Daoy (cell line): ENCODE results near the gene TAF9. TPM values are rescaled to one million over a fixed set of nuclear protein-coding genes. Genes with fewer than 3 reads are reported as not detected.

Source experiments
- DNase-seq: peaks from one replicate; pipeline ENCODE4 v3.0.0-alpha.2; 2015; ENCODE audit warnings: low read depth
- total RNA-seq: library from RNA; depleted of rRNA; stranded (reverse); fragments of >200 nt; shearing (Covaris generic); gene quantifications from 2 replicates; pipeline ENCODE4 v1.2.3, GENCODE V29; 2014; rRNA removed

The TAF9 gene, protein sequence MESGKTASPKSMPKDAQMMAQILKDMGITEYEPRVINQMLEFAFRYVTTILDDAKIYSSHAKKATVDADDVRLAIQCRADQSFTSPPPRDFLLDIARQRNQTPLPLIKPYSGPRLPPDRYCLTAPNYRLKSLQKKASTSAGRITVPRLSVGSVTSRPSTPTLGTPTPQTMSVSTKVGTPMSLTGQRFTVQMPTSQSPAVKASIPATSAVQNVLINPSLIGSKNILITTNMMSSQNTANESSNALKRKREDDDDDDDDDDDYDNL
- total RNA-seq = 54.4 and 79.9 TPM in 2 replicates

DNA sequence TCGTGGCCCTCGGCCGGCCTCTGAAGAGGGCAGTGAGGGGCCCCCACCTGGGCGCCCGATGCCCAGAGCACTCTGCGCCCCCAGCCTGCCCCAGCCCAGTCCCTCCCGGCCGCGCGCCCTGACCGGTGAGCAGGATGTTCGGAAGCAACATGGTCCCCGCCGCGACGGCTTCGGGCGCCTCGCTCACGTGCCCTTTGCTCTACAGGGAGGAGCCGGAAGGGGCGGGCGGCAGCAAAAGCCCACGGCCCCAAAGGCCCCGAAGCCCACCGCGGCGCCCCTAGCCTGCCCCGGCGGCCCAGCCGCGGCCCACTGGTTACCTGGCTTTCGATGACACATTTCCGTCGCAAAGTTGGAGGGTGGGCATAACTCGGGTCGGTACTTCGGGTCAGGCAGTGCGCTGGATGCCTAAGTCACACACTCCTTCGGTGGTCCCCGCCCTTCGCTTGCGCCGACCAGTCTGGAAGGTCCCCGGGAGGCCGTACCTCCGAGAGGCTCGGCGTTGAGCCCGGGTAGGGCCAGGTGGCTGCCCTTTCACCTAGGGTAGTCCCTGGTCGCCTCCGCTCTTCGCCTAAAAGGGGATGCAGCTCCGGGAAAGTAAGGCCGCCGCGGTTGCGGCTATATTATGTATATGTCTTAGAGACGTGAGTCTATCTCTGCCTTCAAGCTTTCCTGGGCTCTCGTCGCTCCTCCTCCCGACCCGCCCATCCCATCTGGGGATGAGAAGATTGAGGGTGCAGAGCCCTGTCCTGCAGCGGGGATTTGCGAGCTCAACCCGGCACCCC is at the start of gene TAF9, which contains the start of the genes AK6 and RAD17:
TSS of gene TAF9 (minus strand) at position 181 of the 782 bp plus-strand sequence. CDS start 3,783 bp downstream, outside the sequence.
TSS of gene AK6 (minus strand) at position 181 of the 782 bp plus-strand sequence. CDS start at position 151, 30 bp downstream.
TSS of gene RAD17 (plus strand) at position 479 of the 782 bp plus-strand sequence. CDS start 2,391 bp downstream, outside the sequence.
- peak; percentile 96 for DNase-seq

DNA sequence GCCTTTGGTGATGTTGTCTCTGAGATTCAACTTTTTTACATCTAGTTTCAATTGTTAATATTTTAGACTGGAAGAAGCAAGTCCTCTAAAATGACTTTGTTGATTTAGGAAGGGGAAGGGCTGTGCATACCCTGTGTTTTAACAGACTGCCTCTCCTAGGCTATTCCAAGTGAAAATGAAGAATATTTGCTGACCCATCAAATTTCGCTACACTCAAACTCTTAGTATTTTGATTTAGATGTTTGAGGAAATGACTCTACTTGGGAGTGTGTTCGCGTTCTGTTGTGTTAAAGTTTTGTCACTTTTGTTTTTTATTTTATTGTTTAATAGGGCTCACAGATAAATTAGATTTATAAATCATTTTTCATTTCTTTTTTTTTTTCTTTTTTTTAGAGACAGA is 49.2 kb upstream of the TAF9 start:
- no peak for DNase-seq

DNA sequence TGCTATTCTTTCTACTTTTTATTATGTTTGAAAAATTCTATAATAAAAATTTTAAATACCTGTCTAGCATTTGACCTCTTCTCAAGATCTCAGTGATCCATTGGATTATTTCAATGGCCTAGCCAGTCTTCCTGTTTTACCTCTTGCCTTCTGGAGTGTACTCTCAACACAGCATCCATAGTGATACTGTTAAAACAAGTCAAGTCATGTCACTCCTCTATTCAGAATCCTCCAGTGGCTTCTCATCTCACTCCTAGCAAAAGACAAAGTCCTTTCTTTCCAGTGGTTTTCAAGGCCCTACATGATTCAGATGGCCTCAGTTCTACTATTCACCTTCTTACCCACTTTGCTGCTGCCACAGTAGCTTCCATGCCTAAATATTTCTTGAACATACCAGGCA is 47.4 kb upstream of the TAF9 start:
- no peak for DNase-seq

DNA sequence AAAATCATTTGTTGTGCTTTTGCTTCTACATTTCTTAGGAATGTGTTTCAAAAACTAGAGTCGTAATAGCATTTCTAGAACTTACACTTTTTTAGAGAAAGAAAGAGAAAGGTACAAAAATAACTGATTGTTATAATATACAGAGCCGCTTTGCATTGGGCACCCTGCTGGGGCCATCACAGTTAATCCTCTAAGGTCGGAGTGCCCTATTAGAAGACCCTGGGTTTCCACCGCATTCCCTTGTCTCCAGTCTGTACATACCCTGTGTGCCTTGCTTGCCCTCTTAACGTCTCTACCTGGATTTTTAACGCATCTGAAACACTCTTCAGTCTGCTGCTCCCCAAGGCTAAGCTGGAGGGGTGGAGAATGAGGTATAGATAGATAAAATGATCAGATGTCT is 46.9 kb upstream of the TAF9 start:
- no peak for DNase-seq

DNA sequence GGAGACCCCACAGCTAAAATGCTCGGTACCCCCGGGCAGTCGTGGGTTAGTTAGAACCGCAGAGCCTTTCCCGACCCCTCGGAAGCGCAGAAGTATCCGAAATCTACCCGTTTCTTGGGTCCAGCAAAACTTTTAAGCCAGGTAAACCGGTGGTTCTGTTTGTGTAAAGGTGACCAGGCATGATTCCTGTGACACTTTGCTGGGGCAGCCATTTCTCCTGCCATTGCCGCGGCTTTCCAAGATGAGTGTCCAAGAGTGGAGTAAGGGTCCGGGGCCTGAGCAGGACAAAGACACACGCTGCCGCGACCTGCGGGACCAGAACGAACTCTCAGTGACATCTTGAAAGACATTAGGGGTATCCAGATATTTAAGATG is 46.3 kb upstream of the TAF9 start:
- DNase-seq = no peak

DNA sequence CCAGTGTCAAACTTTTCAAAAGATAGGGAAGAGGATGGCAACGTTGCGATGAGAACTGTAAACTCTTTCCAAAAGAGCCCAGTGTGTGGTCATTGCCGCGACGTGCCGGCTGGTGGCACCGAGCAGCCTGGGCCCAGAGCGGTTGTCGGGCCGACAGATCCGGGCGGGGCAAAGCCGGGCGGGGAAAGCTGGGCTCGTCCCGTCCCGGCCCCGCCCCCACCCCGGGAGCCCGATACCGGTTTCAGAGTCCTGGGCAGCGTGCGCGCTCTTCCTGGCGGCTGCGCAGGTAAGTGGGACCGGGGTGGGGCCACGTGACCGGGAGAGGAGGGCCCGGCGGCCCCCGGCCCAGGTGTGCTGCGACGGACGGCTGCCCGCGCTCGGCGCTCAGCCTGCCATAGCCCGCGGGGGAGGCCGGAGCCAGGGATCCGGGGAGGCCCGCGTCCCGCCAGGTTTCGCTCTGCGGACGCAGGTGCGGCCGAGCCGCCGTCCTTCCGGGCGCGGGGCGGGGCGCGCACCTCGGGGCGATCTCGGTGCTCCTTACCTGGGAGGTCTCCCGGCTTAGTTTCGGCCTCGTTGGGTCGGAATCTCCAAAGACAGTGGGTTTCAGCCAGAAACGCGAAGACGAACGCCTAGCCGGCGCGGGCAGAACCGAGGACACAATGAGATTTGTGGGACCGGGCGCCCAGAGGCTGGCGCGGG is 45.7 kb upstream of the TAF9 start, which contains the start of gene MARVELD2:
TSS of gene MARVELD2 (plus strand) at position 232 of the 699 bp plus-strand sequence. CDS start 4,270 bp downstream, outside the sequence.
- peak; percentile 80 for DNase-seq

DNA sequence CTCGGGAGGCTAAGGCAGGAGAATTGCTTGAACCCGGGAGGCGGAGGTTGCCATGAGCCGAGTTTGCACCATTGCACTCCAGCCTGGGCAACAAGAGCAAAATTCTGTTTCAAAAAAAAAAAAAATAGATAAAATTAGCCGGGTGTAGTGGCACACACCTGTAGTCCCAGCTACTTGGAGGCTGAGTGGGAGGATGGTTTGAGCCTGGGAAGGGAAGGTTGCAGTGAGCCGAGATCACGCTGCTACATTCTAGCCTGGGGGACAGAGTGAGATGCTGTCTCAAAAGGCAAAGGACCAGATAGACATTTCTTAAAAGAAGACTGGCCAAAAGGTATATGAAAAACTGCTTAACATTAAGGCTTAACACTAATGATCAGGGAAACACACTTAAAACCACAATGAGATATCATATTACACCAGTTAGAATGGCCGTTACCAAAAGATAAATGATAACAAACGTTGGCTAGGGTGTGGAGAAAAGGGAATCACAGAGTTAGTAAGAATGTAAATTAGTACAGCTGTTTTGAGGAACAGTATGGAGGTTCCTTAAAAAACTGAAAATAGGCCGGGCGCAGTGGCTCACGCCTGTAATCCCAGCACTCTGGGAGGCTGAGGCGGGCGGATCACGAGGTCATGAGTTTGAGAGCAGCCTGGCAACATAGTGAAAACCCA is 35.5 kb upstream of the TAF9 start:
- no peak for DNase-seq

DNA sequence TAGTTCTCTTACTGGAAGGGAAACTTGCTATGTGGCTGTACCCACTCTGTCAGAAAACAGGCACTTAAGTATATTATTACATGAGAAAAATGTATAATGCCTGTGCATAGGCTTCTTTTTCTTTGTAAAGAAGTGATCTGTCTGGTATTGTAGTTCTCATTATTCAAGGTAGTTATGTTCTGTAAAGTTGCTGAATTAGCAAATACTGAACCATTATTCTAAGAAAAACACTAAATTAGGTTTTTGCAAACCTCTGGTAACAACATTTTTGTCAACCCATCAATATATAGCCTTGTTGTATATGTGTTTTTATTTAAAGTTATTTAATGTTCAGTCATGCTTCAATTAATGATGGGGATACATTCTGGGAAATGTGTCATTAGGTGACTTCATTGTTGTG is 9.1 kb upstream of the TAF9 start:
- no peak for DNase-seq

DNA sequence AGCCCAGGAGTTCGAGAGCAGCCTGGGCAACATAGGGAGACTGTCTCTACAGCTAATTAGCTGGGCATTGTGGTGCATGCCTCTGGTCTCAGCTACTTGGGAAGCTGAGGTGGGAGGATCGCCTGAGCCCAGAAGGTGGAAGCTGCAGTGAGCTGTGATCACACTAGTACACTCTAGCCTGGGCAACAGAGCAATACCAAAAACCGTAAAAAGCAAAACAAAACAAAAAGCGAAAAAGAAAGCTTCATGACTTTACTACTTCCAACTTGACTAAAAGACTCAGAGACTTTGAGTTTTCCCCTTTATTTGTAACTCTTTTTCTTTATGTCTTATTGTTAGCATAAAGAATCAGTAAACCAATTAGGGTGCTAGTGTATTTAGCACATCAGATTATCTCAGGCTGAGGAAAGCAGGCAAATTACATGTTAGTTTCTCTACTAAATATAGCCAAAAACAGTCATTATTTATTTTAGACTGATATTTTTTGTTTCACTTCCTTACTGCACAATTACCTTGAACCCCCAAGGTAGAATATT is 5.7 kb upstream of the TAF9 start:
- DNase-seq = no peak

DNA sequence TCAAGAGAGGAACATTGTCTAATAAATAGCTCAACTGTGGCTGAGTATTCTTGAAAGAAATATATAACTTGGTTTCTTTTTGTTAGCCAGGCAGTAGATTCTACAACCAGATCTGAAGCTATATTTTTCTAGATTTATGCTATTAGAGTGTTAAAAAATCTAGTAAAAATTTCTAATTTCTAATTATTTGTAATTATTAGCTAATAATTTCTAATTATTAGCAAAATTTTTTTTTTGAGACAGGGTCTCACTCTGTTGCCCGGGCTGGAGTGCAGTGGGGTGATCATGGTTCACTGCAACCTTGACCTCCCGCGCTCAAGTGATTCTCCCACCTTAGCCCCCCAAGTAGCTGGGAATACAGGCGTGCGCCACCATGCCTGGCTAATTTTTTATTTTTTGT is 3.1 kb upstream of the TAF9 start:
- DNase-seq = no peak

DNA sequence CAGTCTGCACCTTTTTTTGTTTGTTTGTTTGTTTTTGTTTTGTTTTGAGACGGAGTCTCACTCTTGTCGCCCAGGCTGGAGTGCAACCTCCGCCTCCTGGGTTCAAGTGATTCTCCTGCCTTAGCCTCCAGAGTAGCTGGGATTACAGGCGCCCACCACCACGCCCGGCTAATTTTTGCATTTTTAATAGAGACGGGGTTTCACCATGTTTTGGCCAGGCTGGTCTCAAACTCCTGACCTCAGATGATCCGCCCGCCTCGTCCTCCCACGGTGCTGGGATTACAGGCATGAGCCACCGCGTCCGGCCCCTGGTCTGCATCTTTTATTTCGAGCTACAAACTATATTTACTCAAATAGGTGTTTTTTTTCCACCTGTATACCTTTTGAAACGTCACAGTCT is 1.0 kb upstream of the TAF9 start:
- peak; percentile 13 for DNase-seq

DNA sequence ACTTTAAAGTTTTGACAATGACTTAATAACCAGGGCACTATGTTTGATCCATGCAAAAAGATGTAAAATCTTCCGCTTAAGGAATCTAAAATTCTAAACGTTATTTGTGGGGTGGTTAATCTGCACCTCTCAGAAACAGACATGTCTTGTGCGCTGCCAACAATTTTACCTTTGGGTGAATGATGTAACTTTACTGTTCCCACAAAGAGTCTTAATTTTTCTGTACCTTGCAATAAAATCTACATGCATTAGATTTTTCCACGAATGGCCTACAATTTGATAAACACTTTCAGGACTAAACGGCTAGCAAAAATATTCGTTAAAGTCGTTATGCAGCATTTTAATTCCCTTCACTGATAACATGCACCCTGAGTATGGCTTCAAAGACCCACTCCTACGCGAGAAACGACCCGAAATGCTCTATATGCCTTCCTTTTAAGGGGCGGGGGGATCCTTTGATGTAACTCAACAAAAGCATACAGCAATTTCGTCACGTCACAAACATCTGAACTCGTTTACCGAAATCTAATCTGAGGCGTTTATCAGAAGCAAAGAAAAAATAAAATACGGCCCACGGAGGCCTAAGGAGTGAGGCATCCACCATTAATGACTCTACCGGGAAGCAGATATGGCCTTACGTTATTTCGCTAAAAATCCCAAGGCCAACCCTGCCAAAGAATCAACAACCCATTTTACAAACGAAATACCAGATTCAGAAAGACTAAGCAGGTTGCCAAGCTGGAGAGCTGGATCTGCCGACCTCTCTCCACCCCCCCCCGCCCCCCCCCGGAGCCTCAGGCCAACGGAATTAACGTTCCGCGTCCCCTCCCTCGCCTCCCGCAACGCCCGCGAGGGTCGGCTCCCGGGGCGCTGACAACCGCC is 621 bp downstream of the TAF9 start:
- DNase-seq = no peak

DNA sequence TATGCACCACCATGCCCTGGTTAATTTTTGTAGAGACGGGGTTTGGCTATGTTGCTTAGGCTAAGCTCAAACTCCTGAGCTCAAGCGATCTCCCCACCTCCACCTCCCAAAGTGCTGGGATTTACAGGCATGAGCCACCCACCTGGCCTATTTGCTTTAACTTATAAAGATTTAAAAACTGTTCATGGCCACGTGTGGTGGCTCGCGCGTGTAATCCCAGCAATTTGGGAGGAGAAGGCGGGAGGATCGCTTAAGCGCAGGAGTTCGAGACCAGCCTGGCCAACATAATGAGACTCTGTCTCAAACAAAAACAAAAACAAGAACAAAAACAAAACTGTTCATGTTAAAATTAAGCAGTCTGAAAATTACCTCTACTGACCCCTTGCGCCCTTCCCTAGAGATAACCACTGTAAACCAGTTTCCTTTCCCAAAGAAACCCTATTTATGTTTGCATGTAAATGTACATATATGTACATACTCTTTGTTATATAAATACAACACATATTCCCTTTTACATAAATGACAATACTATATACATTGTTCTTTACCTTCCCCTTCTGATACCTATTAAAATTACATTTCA is 1.5 kb downstream of the TAF9 start:
- DNase-seq = no peak

DNA sequence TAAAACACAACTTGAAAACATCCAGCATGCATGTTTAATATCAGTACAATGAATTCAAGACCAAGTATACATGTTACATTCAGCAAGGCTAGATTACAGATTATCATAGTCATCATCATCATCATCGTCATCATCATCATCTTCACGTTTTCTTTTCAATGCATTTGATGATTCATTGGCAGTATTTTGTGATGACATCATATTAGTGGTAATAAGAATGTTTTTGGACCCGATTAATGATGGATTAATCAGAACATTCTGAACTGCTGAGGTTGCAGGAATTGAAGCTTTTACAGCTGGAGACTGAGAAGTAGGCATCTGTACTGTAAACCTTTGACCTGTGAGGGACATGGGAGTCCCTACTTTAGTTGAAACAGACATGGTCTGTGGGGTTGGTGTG is 4.5 kb downstream of the TAF9 start:
- DNase-seq = no peak

DNA sequence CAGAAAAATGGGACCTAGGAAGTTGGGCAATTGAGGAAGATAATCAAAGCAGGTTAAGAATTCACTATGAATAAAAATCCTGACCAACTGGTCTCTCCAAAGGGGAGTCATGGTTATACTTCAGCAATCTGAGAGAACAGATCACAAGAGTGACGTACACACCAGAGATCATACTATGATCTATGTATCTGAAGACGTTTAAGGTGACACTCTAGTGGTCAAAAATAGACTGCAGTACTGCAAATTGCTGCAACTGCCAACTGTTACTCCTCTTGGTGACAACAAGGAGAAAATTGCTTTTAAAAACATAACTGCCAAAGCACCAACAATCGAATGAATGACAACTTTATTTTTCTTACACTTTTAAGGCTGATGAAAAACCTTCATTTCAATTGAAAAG is 4.9 kb downstream of the TAF9 start:
- no peak for DNase-seq

DNA sequence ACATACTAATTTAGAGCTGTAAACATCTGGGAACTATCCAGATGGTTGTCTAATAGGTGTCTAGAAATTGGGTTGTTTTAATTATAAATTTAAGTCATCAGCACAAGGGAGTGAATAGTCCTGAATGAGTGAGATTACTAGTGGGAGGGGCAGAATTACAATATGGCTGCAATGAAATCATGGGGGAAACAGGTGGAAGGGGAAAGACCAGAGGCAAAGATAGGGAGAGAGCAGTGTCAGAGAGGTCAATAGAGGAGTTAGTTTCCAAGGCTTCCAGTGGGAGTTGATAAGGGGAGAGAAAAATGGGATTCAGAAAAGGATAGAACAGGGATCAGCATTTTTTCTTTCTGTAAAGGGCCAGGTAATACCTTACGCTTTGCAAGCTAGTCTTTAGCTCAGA is 8.9 kb downstream of the TAF9 start:
- DNase-seq = no peak

DNA sequence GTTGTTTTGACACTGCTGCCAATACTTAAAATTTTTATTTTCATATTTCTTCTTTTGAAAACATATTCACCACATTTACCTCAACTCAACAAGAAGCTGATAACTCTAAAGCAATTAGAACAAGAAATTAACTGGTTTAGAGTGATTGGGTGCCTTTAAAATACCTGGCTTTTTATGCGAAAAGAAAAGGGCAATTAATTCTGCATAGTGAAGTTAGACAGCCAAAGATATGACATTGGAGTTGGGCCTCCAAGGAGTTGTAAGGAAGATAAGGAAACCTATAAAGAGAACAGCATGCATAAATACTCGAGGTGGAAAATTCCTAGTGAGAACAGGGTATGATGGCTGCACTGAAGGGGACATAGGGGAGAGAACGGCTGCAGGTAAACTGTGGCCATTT is 9.6 kb downstream of the TAF9 start:
- no peak for DNase-seq

DNA sequence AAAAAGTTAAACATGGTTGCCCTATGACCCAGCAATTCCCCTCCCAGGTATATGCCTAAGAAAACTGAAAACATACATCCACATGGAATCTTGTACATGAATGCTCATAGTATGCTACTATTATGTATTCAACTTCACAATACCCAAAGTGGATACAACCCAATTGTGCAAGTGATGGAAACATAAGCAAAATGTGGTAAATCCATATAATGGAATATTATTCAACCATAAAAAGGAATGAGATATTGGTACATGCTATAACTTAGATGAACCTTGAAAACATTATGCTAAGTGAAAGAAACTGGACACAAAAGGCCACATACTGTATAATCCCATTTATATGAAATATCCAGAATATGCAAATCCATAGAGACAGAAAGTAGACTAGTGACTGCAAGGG is 18.7 kb downstream of the TAF9 start:
- DNase-seq = no peak

DNA sequence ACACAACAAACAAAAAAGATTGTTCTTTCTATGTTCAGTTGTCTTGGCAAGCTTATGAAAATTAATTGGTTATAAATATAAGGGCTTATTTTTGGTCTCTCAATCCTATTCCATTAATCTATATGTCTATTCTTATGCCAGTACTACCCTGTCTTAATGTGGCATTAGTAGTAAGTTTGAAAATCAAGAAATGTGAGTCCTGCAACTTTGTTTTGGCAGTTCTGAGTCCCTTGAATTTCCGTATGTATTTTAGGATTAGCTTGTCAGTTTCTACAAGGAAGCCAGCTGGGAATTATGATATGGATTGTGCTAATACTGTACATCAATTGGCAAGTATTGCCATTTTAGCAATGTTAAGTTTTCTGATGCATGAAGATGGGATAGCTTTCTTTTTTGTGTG is 26.2 kb downstream of the TAF9 start:
- DNase-seq = no peak

DNA sequence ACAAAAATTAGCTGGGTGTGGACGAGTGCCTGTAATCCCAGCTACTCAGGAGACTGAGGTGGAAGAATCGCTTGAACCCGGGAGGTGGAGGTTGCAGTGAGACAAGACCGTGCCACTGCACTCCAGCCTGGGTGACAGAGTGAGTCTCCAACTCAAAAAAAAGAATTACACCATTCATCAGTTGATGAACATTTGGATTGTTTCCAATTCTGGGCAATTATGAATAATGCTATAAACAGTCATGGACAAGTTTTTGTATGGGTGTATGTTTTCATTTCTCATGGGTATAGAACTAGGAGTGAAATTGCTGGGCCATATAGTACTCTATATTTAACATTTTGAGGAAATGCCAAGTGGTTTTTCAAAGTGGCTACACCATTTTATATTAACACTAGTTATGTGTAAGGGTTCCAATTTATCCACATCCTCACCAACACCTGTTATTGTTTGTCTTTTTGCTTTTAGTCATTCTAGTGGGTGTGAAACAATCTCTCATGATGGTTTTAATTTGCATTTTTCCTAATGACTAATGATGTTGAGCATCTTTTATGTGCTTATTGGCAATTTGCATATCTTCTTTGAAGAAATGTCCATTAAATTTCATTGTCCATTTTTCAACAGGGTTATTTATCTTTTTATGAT is 27.7 kb downstream of the TAF9 start:
- DNase-seq = no peak
